GM06990 (cell line): ENCODE results near the gene RDH8.

Experiments
- DNase-seq: peaks from one replicate; pipeline ENCODE4 v3.0.0-alpha.2; 2011; ENCODE audit not compliant: insufficient read length; ENCODE audit errors: extremely low read depth
- H3K27me3 ChIP-seq: replicated peaks from 2 replicates; pipeline ENCODE4 v1.6.0; 2011; ENCODE audit warnings: low read length; ENCODE audit not compliant: control insufficient read depth, insufficient read depth
- H3K36me3 ChIP-seq: 2 replicates; pipeline ENCODE4 v1.5.1; 2011; ENCODE audit warnings: low read length; ENCODE audit not compliant: control insufficient read depth, insufficient read depth
- H3K4me3 ChIP-seq: replicated peaks from 2 replicates; pipeline ENCODE4 v1.5.1; 2011; ENCODE audit warnings: low read depth, mild to moderate bottlenecking, control low read depth, low read length
- CTCF ChIP-seq: IDR thresholded peaks from 2 replicates; pipeline ENCODE4 v1.5.1; 2011; ENCODE audit warnings: low read length, control low read depth, mild to moderate bottlenecking, inconsistent platforms; ENCODE audit not compliant: insufficient read depth, poor library complexity, severe bottlenecking

RDH8 gene

GRCh38 chr19:10037809-10038208 is 24.5 kb downstream of the RDH8 start:
- no peak overlapping the region for H3K4me3 ChIP-seq
- TF ChIP-seq CTCF, result no peak
- no peak for DNase-seq
- H3K36me3 ChIP-seq, result no peaks in the 10 kb centered on the region
- H3K27me3 ChIP-seq, result no peaks in the 10 kb centered on the region; the same call in 1 of the 2 replicates

GRCh38 chr19:10043286-10043927 is 30.1 kb downstream of the RDH8 start:
- Histone ChIP-seq H3K27me3 (no peaks in the 10 kb centered on the region; the same call in 1 of the 2 replicates), H3K36me3 (no peaks in the 10 kb centered on the region), H3K4me3 (no peak overlapping the region)
- DNase-seq, result no peak
- no peak for TF ChIP-seq CTCF

- Histone ChIP-seq H3K4me3 (no peak overlapping the region), H3K27me3 (no peaks in the 10 kb centered on the region), H3K36me3 (no peaks in the 10 kb centered on the region)
- no peak for TF ChIP-seq CTCF
- no peak for DNase-seq
Observed at GRCh38 chr19:10044390-10044789, 31.1 kb downstream of the RDH8 start.

- no peak for TF ChIP-seq CTCF
- Histone ChIP-seq H3K4me3 (no peak overlapping the region), H3K36me3 (no peaks in the 10 kb centered on the region), H3K27me3 (no peaks in the 10 kb centered on the region)
- DNase-seq, result no peak
Observed at GRCh38 chr19:10045371-10045770, 32.1 kb downstream of the RDH8 start.

GRCh38 chr19:10049626-10050025 is 36.3 kb downstream of the RDH8 start:
- DNase-seq, result no peak
- no peaks in the 10 kb centered on the region for H3K36me3 ChIP-seq
- no peak overlapping the region for H3K4me3 ChIP-seq
- TF ChIP-seq CTCF, result no peak
- H3K27me3 ChIP-seq, result no peaks in the 10 kb centered on the region
